Islet precursor cell (in vitro differentiated cells): ENCODE data around the gene HSPH1.
A peak's percentile ranks its signal among the peaks of the same experiment; 100 is the strongest.

Experiments used
- DNase-seq: peaks from one replicate; pipeline ENCODE4 v3.0.0-alpha.2; 2018

HSPH1 gene

DNA sequence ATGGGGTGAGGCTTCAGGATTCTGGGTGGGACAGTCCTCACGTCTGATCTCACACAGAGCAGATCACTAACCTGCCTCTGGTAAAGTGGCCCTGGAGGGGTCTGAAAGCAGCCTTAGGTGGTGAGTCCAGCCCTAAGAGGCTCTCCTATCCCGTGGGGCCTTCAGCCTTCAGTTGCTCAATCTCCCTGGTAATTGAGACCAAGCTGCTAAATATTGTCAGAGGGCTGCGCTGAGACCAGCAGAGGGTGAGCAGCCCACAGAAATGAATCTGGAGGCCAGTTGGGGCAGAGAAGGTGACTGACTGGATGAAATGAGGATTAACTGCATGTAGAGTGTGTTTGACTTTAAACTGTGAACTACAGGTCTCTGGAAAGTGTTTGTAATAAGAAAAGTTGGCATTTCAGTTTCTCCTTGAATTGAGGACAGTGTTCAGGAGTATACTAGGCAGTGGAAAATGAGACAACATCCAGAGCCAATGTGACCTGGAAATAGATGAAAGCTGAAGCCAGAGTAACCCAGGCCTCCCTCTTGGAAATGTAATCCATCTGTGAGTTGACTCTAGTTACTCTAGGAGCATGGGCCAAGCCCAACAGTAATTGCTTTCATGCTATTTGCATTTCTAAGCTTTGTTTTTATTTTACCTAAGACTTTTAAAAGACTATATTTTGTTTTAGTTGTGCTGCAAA is 14.3 kb upstream of the HSPH1 start:
- no peak for DNase-seq

DNA sequence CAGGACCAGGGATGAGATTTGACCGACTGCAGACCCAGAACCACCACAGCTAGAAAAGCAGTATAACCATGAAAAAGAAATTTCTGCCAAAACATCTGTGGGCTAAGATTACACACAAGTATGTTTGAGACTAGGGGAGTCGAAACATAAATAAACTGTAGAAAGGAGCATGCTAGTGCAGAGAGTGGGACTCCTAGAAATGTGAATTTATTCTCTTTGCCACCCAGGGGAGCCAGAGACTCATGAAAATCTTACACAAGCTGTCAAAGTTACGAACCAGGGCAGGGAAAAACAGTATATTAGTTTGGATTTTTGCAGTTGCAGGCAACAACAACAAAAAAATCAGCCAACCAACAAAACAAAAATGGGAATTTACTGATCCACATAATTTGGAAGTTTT is 12.3 kb upstream of the HSPH1 start:
- no peak for DNase-seq

DNA sequence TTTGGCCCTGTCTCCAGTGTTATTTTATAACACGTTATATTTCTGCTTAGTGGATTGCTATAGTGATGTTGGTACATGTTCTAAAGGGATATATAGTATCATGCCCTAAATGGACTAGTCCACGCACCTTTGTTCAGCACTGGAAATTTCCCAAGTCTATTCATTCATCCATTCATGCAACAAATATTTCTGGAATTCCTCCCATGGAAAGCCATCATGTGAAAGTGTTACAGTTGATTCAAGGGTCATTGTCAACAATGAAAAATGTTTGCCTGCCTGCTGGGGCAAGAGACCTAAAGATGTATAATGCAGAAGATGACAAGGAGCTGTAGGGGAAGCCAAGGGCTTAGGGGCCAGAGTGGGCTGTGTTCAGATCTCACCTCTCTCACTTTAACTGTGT is 10.8 kb upstream of the HSPH1 start:
- DNase-seq, result no peak

DNA sequence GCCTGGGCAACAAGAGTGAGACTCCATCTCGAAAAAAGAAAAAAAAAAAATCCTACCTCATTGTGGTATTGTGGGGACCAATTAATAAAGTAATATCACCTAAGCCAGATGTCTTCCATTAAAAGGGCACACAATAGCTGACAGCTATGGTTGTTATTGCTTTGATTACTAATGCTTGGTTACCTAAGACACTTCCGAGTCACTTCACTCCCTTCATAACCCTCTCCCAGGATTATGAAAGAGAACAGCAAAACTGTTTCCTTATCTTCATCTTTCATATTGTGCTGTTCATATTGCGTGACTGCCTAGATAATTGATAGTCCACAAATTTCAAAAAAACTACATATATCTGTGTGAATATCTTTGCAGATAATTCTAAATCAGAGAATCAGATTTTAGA is 10.3 kb upstream of the HSPH1 start:
- no peak for DNase-seq

DNA sequence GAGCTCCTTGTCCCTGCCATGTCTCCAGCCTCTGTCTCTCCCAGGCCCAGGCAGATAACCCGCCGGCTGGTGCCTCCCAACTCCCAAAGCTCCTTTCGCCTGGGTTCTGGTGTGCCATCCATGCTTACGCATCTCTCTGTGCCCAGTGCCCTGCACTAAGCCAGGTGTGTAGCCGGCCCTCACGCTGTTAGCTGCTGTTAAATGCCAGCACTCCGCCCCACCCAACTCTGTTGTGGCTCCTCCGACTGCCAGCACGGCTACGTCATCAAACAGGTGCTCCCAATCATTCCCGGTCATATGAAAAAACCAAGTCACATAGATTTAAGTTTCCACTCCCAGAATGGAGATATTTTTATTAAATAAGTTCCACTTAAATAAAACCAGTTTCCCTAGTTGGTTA is 7.0 kb upstream of the HSPH1 start:
- DNase-seq, result no peak

DNA sequence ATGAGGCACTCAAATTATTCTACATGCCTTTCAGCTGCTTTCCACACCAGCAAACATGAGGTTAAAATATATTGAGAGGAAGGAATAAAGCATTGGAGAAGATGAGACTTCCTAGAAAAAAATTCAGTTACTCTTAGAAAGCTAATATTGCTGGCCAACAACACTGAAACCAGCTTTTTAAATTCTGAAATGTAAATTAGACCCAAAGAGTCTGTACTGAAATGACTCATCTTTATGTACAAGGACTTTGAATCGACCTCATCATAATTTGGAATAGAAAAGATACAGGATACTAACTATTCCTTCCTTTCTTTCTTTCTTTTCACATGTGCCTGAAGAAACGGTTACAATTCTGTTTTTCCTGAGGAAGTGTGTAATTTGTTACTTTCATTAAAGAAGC is 6.5 kb upstream of the HSPH1 start:
- DNase-seq, result no peak

DNA sequence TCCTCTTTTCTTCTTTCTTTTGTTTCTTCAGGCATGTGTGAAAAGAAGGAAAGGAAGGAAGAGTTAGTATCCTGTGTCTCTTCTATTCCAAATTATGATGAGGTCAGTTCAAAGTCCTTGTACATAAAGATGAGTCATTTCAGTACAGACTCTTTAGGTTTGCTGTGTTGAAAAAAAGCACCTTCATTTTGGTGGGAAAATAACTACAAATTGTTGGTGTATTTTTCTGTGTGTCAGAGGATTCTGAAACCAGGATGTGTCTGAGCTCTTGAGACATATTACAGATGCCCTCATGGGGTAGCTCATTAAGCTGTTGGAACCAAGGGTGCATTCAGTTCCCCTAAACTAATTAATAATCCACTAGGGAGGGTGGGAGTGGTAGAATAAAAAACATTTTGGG is 5.8 kb upstream of the HSPH1 start:
- DNase-seq, result no peak

DNA sequence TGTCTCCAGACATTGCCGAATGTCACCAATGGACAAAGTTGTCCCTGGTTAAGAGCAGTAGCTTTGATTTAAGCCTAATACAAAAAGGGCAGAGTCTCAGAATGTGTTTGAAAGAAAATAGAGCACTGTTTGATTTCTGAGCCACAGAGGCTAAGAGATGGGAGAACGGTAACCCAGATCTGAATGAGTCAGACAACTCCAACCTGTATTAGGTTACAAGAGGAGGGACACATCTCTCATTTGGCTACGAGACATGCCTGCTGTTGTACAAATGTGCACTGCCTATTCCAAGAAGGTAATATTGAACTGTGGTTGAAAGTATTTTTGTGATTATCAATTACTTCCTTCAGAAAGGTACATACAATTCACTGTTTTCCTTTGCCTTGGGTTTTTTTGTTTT is 4.9 kb upstream of the HSPH1 start:
- no peak for DNase-seq

DNA sequence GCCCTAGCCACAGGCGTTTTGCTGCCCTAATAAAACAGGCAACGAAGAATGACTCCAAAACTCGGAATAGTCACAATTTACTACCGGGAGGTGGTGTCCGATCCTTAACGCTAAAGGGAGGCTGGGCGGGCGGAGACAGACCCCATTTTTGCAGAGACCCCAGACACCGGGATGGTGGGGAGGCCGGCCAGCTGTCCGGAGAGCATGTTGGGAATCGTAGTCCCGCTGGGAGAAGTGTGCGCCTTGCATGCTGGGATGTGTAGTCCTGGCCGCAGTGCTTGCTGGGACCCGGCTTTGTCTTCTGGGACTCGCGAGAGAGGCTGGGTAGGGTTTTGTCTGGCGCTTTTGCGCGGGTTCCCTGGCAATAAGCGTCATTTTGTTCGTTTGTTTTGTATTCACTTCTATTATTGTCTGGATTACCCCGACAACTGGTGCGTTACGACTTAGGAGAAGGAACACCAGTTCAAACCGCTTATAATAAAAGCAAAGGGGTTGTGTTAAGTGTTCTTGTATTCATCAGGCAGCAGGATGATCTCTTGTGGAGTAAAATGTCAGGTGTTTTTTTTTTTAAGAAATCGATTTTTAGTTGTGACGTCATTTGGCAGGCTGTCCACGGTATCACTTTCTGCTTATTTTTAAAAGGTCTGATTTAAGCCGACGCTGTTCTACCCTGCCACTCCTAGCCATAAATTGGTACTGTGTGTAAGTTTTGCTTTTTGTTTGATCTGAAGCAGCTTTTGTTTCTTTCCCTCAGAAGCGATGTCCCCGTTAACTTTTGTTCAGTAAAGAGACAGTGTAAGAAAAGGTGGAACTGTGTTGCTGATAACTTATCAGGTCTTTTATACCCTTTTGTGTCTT is 676 bp upstream of the HSPH1 start:
- peak; percentile 99 for DNase-seq

DNA sequence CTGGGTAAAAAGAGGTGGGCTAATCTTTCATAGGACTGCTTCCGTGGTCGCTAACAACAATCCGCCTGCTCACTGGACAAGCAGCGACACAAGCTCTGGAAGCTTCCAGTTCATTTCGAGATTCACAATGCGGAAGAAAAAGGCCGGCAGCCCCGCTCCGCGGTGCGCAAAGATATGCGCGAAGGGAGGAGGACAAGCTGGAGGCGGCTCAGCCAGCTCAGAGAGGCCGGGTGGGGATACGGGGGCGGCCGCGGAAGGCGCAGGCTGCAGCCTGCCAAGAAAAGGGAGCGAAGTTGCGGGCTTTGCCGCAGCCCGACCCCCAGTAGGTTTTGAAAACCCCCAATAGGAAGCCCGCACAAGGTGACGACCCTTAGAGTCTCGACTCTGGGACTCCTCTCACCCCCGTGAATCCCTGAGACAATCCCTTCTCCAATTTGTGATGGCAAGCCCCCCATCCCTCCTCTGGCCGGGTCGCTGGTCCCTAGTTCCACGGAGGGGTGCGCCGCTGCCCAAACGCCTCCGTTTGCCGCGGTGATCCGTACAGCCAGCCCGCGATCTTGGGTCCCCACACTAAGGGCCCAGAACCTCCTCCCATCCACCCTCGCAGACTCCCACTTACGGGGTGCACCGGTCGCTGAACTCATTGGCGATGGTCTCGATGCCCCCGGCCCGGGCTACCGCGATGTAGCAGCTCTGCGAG is 697 bp downstream of the HSPH1 start:
- DNase-seq, result peak; percentile 84

DNA sequence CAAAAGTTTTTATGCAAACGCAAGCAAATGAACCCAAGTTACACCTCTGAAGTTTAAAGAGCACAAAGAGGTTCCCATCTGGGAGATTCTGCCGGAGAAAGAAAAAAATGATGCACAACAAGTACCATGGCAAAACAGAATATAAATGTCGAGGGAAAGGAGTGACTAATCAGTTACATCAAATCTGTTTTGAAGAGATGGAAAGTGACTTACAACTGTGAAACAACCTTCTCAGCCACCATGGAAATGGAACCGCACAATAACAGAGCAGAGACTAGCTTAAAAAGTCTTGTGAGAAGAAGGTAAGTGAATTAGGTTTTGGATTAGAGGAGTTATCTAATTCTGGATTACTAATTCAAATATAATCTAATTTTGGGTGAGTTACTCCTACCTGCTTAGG is 2.4 kb downstream of the HSPH1 start:
- DNase-seq, result no peak

DNA sequence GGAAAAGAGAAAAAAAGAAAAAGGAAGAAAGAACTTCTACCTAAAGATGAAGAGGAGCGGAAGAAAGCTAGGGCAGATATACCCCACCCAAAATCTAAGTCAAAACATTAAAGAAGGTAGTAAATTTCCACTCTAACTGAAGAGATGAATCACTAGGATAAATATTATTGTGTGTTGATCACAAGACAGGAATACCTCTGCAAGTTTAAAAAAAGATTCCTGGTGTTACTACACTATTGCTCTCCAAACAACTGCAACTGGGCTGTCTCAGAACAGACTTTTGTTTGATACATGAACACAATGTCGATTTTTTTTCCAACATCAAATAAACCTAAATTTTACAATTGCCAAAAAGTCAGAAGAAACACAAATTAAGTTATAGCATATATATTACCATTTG is 6.8 kb downstream of the HSPH1 start:
- no peak for DNase-seq

DNA sequence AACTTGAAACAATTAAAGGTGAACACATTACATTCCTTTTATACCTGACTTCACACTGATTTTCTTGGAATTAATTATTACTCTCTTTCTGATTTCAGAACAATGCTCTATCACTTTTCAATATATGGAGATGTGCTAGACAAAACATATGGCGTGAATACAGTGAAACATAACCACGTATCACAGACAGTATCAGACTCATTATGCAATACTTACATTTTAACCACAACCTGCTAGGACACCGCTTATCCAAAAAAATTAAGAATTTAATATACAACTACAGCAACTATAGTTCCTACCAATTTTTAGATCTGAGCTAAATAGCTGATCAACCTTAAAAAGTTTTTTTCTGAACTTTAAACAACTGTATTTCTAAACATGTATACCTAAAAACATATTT is 9.9 kb downstream of the HSPH1 start:
- DNase-seq, result no peak

DNA sequence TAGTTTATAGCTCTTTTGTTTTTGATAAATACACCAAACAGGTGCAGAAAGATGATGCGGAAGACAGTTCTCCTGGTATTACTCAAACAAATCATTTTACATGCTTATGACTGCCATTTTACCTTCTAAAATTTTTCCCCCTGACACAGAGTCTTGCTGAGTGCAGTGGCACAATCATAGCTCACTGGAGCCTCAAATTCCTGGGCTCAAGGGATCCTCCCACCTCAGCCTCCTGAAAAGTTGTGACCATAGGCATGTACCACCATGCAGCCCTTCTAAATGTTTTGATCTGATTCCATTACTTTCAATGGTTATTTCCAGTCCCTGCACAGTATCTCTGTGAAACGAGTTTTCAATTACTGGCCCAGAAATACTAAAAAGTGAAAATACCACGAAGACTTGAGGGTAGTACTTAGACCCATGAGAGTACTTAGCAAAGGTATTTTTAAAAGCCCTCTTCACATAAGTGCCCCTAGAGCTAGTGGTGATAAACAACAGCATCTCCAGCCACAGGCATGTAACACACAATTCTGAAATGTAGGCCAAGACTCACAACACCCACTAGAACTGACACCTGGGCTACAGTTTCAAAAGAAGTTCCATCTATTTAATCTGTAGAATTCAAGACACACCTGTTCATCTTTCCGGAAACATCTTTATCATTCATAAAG is 11.3 kb downstream of the HSPH1 start:
- no peak for DNase-seq

DNA sequence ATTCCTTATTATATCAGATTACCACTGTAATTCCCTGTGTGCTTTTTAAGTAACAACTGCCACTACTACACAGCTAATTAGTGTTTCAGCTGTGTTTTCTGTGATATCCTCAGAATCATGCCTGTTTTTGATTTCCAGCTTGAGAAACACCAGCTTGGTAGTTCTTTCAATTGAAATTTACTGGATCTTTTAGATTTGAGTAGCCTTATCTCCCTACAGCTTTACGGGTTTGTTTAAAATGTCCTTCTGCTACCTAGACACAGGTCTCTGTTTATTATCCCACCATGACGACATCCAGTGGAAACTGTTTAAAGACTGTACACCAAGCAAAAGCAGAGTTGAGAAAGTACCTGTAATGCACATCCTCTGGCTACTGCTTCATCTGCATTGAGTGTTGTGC is 12.1 kb downstream of the HSPH1 start:
- no peak for DNase-seq

DNA sequence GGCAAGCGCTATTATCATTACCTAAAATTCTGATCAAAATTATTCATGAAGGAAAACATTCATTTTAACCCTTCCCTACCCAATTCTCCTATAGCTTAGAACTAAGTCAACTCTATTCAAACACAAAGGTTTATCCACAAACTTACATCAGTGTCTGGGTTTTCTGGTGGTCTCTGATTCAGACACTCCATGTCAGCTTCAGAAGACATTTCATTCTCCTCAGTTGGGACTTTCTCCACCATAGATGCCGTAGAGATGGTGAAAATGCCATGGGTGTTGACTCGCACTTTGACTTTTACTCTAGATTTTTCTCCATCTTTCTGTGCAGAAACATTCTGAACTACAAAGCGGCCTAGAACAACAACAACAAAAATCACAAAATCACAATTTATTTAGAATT is 16.3 kb downstream of the HSPH1 start:
- DNase-seq, result no peak

DNA sequence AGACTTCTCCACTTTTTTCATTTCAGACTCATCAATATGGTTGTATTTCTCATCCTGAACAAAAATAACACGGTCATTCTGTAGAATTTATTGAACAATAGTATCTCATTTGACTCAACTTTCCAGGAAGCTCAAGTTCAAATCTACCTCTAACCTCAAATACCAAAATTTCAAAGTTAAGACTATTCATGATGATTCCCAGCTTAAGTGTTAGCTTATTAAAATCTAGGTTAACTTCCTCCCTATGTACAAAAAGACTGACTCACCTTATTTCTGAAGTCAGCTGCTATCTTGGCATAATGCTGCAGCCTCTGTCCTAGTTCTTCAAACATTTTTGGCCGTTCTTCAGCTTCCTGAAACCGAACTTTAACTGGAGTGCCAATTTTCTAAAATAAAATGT is 23.2 kb downstream of the HSPH1 start:
- DNase-seq, result no peak

DNA sequence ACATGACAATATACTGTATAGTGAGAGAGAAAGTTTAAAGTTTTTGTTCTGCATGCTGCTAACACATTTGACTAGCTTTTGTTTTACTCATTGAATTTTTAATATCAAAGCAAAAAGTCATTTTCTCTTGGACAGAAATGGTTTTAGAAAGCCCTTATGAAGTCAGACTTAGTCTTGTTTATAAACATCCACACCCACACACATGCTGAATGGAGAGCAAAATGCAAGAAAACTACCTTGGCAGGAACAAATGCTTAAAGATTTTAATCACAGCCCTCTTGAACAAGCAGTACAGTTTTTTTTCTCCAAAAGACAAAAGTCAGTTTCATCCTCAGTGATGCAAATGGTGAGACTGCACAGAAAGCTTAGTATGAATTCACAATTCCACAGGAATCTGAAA is 25.0 kb downstream of the HSPH1 start:
- no peak for DNase-seq

DNA sequence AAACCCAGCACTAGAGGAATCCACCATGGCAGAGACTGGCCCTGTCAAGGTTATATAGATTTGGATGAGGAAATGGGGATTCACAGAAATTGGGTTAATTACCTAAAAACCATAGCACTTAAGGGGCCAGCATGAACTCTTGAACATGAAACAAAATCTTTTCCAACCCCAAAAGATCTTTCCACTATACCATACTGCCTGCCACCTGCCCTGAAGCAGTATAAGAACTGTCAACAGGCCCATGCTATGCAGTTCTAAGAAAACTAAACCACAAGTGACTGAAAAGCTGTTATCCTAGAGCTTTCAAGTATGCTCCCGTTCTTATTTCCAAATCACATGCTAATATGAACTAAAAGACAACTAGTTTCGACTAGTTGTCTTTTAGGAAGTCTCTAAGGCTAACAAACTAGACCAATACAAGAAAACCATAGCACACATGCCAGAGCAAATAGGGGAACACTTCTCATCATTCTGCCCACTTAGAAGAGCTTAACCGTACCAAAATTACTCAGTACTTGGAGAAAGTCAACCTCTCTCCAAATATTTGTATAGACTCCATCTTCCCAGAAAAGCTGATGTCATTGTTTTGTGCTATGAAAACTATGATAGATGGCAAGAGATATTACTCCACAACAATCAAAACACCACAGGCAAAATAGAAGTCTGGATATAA is 27.5 kb downstream of the HSPH1 start:
- DNase-seq, result no peak

DNA sequence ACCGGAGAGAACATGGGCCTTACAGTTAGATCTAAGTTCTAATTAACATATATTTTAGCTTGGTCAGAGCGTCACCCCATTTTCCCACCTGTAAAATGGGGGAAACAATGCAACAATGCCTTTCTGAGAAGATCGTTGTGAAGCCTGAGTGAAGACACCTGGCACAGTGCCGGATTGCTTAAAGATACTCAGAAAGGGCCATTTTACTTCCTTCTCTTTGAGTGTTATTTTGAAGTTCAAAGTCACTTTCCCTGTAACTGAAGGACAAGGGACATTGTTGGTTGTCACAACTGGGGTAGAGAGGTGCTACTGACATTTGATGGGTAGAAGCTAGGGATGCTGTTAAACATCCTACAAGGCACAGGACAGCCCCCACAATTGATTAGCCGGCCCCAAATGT is 28.1 kb downstream of the HSPH1 start:
- DNase-seq, result no peak

DNA sequence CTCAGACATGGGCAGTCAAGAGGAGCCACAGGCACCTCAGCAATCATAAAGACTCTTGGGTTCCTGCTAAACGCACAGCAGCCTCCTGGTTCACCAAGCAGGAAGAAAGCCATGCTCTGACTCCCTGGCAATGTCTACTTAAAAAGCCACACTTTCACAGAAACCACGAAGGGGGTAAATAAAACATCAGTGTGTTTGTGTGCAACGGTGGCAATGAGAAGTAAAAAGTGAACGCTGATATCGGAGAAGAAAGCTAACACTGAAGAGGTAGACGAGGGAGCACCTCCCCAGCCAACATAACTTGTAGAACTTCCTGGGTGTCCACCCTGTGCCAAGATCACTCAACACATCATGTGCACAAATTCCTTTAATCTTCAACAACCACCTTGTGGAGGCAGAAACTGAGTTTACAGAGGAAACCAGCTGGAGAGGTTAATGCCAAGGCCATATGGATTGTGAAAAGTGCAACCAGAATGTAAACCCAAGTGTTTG is 30.2 kb downstream of the HSPH1 start:
- no peak for DNase-seq

DNA sequence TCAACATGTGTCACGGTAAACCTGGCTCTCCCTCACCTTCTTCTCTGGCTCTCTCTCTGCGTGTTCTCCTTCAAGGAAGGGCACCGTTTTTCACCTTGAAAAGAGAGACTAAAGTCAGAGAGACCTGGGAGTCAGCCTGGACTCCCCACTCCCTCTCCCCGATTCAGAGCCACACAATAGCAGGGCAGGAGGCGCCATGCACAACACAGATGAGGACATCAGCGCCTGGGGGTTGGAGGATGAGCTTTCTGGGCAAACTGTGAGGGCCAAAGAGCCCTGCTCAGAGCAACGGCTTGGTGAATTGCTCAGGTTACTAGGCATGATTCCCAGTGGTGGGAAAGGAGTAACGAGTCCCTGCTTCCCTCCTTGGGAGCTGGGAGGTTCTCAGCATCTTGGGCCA is 32.3 kb downstream of the HSPH1 start:
- DNase-seq, result no peak

DNA sequence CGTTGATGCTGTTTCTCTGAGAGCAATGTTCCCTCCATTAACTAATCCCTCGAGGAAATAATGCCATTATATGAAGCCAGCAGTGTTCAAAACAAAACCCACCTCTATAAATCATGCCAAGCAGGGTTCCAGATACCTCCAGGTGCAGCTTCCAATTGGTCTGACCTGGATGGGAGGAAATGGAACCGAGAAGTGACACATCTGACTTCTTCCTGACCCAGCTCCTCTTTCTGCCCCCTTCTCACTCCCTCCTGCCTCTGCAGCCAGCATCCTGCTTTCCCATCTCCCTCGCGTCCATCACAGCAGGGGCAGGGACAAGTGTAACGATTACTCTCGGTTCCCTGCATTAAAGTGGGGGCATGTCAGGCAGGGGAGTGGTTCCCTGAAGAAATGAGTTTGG is 37.5 kb downstream of the HSPH1 start:
- peak; percentile 32 for DNase-seq
